HepG2 (cell line): Measurements from ENCODE around the gene ACADVL. TPM values are rescaled to one million over a fixed set of nuclear protein-coding genes. Genes with fewer than 3 reads are reported as not detected.

ENCODE experiments used
- ETV5 ChIP-seq: IDR thresholded peaks from 2 replicates; pipeline ENCODE4 v1.6.1; 2018; ENCODE audit warnings: missing biosample characterization, missing genetic modification reagents, inconsistent platforms, borderline replicate concordance
- FOSL2 ChIP-seq: sonication (generic); formaldehyde crosslinking; IDR thresholded peaks from 2 replicates; pipeline ENCODE4 v1.4.0; 2020; ENCODE audit warnings: missing genetic modification reagents
- FOXK1 ChIP-seq: sonication (generic); formaldehyde crosslinking; IDR thresholded peaks from 2 replicates; pipeline ENCODE4 v1.4.0; 2020; ENCODE audit warnings: low read depth, missing genetic modification reagents, borderline replicate concordance
- HCFC1 ChIP-seq: fragments of 150-350 bp; IDR thresholded peaks from 2 replicates; pipeline ENCODE4 v1.6.1; 2014; ENCODE audit warnings: low read depth, low read length
- KDM3A ChIP-seq: IDR thresholded peaks from 2 replicates; pipeline ENCODE4 v1.6.1; 2018; ENCODE audit warnings: low read depth, missing compliant biosample characterization
- NFE2 ChIP-seq: sonication (generic); formaldehyde crosslinking; IDR thresholded peaks from 2 replicates; pipeline ENCODE4 v1.4.0; 2020; ENCODE audit warnings: missing genetic modification reagents
- NR2C2 ChIP-seq: sonication (generic); formaldehyde crosslinking; IDR thresholded peaks from 2 replicates; pipeline ENCODE4 v1.4.0; 2020; ENCODE audit warnings: missing genetic modification reagents, mild to moderate bottlenecking, moderate library complexity, borderline replicate concordance
- SMAD3 ChIP-seq: sonication (generic); formaldehyde crosslinking; IDR thresholded peaks from 2 replicates; pipeline ENCODE4 v1.4.0; 2020; ENCODE audit warnings: missing genetic modification reagents
- SP140L ChIP-seq: sonication (generic); formaldehyde crosslinking; IDR thresholded peaks from 2 replicates; pipeline ENCODE4 v1.4.0; 2020; ENCODE audit warnings: missing genetic modification reagents, borderline replicate concordance
- WIZ ChIP-seq: sonication (generic); formaldehyde crosslinking; IDR thresholded peaks from 2 replicates; pipeline ENCODE4 v1.5.1; 2020; ENCODE audit warnings: mild to moderate bottlenecking, missing genetic modification reagents
- YY1 ChIP-seq: IDR thresholded peaks from 2 replicates; pipeline ENCODE4 v1.6.1; 2011; ENCODE audit warnings: low read length, low read depth, moderate library complexity, mild to moderate bottlenecking; ENCODE audit not compliant: insufficient read depth, insufficient replicate concordance
- ZNF549 ChIP-seq: sonication (generic); formaldehyde crosslinking; IDR thresholded peaks from 2 replicates; pipeline ENCODE4 v1.5.0; 2020; ENCODE audit warnings: missing genetic modification reagents
- ZNF607 ChIP-seq: sonication (generic); formaldehyde crosslinking; IDR thresholded peaks from 2 replicates; pipeline ENCODE4 v1.5.1; 2020; ENCODE audit warnings: missing genetic modification reagents, mild to moderate bottlenecking, borderline replicate concordance
- ZNF790 ChIP-seq: sonication (generic); formaldehyde crosslinking; IDR thresholded peaks from 2 replicates; pipeline ENCODE4 v1.8.0; 2022; ENCODE audit warnings: missing genetic modification reagents, mild to moderate bottlenecking, borderline replicate concordance
- polyA plus RNA-seq, 8 experiments: library from polyadenylated mRNA; depleted of rRNA in 3 of 8; stranded (reverse) in 7 of 8; unstranded in 1 of 8; fragments of >200 nt; fragmentation: Illumina TruSeq in 4 of 8; extraction: Trizol in 4 of 8; gene quantifications; 2 replicates each; pipeline versions ENCODE4 v1.2.1 to v1.2.3, GENCODE V29; 2011 to 2016; ENCODE audit warnings: low read depth in 4 of 8, missing spikeins in 1 of 8, mixed read lengths in 1 of 8; ENCODE audit not compliant: insufficient read depth in 1 of 8
- total RNA-seq, 5 experiments: library from RNA; depleted of rRNA; stranded (reverse); fragments of >200 nt; fragmentation: Illumina TruSeq; extraction: Trizol; gene quantifications; 2 replicates each; pipeline ENCODE4 v1.2.3, GENCODE V29; 2016; ENCODE audit warnings: low read depth in 1 of 5
- TF ChIP-seq, protein P1 (sequence below): sonication (generic); formaldehyde crosslinking; IDR thresholded peaks from 2 replicates; pipeline ENCODE4 v1.5.1; 2020; ENCODE audit warnings: mild to moderate bottlenecking, moderate library complexity, missing genetic modification reagents
- TF ChIP-seq, protein P2 (sequence below): sonication (generic); formaldehyde crosslinking; IDR thresholded peaks from 2 replicates; pipeline ENCODE4 v1.4.0; 2020; ENCODE audit warnings: missing genetic modification reagents
- TF ChIP-seq, protein P3 (sequence below): sonication (generic); formaldehyde crosslinking; IDR thresholded peaks from 2 replicates; pipeline ENCODE4 v1.4.0; 2020; ENCODE audit warnings: mild to moderate bottlenecking, missing genetic modification reagents, borderline replicate concordance
- TF ChIP-seq, protein P4 (sequence below): fragments of 450-650 bp; IDR thresholded peaks from 2 replicates; pipeline ENCODE4 v1.6.1; 2017

Gene ACADVL
- total and polyA plus RNA-seq, 2 of the 13 experiments (the other 11 are each of a cell fraction or from before 2014, with no cell fraction given): 219 to 412 TPM

DNA sequence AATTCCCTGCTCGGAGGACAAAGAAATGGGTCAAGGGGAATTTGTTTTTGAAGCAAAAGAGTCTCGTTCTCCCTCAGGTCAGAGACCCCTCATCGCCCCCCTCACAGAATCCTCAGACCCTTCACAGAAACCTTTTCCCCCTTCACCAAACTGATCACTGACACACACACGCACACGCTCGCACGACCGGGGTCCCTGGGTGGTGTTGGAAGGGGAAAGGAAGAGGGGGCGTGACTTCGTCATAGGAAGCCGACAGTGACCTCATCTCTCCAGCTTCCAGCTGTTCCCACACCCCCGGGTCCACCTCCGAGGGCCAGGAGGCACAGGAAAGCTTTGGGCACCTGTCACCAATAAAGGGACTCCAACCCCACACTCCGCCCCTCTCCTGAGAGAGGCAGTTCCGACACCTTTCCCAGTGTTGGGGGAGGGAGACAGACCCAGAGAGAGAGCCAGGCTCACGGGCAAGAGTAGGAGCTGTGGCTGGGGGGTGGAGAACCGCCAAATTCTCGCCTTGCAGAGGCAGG lies 41.7 kb upstream of the ACADVL start (continued):
- no peak for TF ChIP-seq SP140L (CRISPR knock-in tag)
- no peak for TF ChIP-seq ZNF607 (CRISPR knock-in tag)
- TF ChIP-seq NR2C2 (CRISPR knock-in tag): no peak
- TF ChIP-seq FOSL2 (CRISPR knock-in tag): peak; percentile 45; the same call in 1 of the 2 replicates
- TF ChIP-seq KDM3A (CRISPR knock-in tag): no peak
- no peak for TF ChIP-seq FOXK1 (CRISPR knock-in tag)
- TF ChIP-seq, protein P1, sequence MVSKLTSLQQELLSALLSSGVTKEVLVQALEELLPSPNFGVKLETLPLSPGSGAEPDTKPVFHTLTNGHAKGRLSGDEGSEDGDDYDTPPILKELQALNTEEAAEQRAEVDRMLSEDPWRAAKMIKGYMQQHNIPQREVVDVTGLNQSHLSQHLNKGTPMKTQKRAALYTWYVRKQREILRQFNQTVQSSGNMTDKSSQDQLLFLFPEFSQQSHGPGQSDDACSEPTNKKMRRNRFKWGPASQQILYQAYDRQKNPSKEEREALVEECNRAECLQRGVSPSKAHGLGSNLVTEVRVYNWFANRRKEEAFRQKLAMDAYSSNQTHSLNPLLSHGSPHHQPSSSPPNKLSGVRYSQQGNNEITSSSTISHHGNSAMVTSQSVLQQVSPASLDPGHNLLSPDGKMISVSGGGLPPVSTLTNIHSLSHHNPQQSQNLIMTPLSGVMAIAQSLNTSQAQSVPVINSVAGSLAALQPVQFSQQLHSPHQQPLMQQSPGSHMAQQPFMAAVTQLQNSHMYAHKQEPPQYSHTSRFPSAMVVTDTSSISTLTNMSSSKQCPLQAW (CRISPR knock-in tag): no peak
- no peak for TF ChIP-seq HCFC1
- TF ChIP-seq ETV5 (CRISPR knock-in tag): no peak; the same call in 1 of the 2 replicates
- TF ChIP-seq SMAD3 (CRISPR knock-in tag): no peak
- no peak for TF ChIP-seq ZNF790 (CRISPR knock-in tag)
- TF ChIP-seq WIZ: no peak
- TF ChIP-seq, protein P2, sequence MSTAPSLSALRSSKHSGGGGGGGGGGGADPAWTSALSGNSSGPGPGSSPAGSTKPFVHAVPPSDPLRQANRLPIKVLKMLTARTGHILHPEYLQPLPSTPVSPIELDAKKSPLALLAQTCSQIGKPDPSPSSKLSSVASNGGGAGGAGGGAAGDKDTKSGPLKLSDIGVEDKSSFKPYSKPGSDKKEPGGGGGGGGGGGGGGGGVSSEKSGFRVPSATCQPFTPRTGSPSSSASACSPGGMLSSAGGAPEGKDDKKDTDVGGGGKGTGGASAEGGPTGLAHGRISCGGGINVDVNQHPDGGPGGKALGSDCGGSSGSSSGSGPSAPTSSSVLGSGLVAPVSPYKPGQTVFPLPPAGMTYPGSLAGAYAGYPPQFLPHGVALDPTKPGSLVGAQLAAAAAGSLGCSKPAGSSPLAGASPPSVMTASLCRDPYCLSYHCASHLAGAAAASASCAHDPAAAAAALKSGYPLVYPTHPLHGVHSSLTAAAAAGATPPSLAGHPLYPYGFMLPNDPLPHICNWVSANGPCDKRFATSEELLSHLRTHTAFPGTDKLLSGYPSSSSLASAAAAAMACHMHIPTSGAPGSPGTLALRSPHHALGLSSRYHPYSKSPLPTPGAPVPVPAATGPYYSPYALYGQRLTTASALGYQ (CRISPR knock-in tag): no peak
- TF ChIP-seq, protein P3, sequence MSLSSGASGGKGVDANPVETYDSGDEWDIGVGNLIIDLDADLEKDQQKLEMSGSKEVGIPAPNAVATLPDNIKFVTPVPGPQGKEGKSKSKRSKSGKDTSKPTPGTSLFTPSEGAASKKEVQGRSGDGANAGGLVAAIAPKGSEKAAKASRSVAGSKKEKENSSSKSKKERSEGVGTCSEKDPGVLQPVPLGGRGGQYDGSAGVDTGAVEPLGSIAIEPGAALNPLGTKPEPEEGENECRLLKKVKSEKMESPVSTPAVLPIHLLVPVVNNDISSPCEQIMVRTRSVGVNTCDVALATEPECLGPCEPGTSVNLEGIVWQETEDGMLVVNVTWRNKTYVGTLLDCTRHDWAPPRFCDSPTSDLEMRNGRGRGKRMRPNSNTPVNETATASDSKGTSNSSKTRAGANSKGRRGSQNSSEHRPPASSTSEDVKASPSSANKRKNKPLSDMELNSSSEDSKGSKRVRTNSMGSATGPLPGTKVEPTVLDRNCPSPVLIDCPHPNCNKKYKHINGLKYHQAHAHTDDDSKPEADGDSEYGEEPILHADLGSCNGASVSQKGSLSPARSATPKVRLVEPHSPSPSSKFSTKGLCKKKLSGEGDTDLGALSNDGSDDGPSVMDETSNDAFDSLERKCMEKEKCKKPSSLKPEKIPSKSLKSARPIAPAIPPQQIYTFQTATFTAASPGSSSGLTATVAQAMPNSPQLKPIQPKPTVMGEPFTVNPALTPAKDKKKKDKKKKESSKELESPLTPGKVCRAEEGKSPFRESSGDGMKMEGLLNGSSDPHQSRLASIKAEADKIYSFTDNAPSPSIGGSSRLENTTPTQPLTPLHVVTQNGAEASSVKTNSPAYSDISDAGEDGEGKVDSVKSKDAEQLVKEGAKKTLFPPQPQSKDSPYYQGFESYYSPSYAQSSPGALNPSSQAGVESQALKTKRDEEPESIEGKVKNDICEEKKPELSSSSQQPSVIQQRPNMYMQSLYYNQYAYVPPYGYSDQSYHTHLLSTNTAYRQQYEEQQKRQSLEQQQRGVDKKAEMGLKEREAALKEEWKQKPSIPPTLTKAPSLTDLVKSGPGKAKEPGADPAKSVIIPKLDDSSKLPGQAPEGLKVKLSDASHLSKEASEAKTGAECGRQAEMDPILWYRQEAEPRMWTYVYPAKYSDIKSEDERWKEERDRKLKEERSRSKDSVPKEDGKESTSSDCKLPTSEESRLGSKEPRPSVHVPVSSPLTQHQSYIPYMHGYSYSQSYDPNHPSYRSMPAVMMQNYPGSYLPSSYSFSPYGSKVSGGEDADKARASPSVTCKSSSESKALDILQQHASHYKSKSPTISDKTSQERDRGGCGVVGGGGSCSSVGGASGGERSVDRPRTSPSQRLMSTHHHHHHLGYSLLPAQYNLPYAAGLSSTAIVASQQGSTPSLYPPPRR (CRISPR knock-in tag): no peak
- TF ChIP-seq YY1: no peak
- TF ChIP-seq NFE2 (CRISPR knock-in tag): no peak
- no peak for TF ChIP-seq ZNF549
- TF ChIP-seq, protein P4, sequence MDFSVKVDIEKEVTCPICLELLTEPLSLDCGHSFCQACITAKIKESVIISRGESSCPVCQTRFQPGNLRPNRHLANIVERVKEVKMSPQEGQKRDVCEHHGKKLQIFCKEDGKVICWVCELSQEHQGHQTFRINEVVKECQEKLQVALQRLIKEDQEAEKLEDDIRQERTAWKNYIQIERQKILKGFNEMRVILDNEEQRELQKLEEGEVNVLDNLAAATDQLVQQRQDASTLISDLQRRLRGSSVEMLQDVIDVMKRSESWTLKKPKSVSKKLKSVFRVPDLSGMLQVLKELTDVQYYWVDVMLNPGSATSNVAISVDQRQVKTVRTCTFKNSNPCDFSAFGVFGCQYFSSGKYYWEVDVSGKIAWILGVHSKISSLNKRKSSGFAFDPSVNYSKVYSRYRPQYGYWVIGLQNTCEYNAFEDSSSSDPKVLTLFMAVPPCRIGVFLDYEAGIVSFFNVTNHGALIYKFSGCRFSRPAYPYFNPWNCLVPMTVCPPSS: no peak
